HEK293 (cell line): ENCODE measurements around the gene RIPOR3.

Experiments used
- BCL11B ChIP-seq: fragments of 450-650 bp; formaldehyde crosslinking; IDR thresholded peaks from 2 replicates; pipeline ENCODE4 v1.5.1; 2016; ENCODE audit warnings: low read depth, missing biosample characterization, missing genetic modification characterization
- CTCF ChIP-seq: fragments of 450-650 bp; formaldehyde crosslinking; IDR thresholded peaks from 2 replicates; pipeline ENCODE4 v1.5.1; 2016; ENCODE audit warnings: missing biosample characterization, missing genetic modification characterization
- FEZF1 ChIP-seq: fragments of 450-650 bp; formaldehyde crosslinking; IDR thresholded peaks from 2 replicates; pipeline ENCODE4 v1.5.1; 2016; ENCODE audit warnings: missing biosample characterization, missing genetic modification characterization
- SCRT1 ChIP-seq: fragments of 450-650 bp; formaldehyde crosslinking; IDR thresholded peaks from 2 replicates; pipeline ENCODE4 v1.5.1; 2016; ENCODE audit warnings: missing biosample characterization, missing genetic modification characterization, borderline replicate concordance
- YY2 ChIP-seq: fragments of 450-650 bp; formaldehyde crosslinking; IDR thresholded peaks from 2 replicates; pipeline ENCODE4 v1.5.1; 2016; ENCODE audit warnings: missing biosample characterization, missing genetic modification characterization
- ZFP3 ChIP-seq: fragments of 450-650 bp; formaldehyde crosslinking; IDR thresholded peaks from 2 replicates; pipeline ENCODE4 v1.5.1; 2016; ENCODE audit warnings: low read depth, missing biosample characterization, missing genetic modification characterization
- ZNF133 ChIP-seq: fragments of 450-650 bp; formaldehyde crosslinking; IDR thresholded peaks from 2 replicates; pipeline ENCODE4 v1.5.1; 2016; ENCODE audit warnings: missing biosample characterization, missing genetic modification characterization
- ZNF138 ChIP-seq: fragments of 450-650 bp; formaldehyde crosslinking; IDR thresholded peaks from 2 replicates; pipeline ENCODE4 v1.5.1; 2016; ENCODE audit warnings: missing biosample characterization, missing genetic modification characterization, borderline replicate concordance
- ZNF140 ChIP-seq: fragments of 450-650 bp; formaldehyde crosslinking; IDR thresholded peaks from 2 replicates; pipeline ENCODE4 v1.5.1; 2016; ENCODE audit warnings: missing biosample characterization, missing genetic modification characterization
- ZNF175 ChIP-seq: fragments of 450-650 bp; formaldehyde crosslinking; IDR thresholded peaks from 2 replicates; pipeline ENCODE4 v1.5.1; 2016; ENCODE audit warnings: missing biosample characterization, missing genetic modification characterization
- ZNF24 ChIP-seq: fragments of 450-650 bp; formaldehyde crosslinking; IDR thresholded peaks from 2 replicates; pipeline ENCODE4 v1.5.1; 2016; ENCODE audit warnings: missing biosample characterization, missing genetic modification characterization
- ZNF280C ChIP-seq: fragments of 450-650 bp; formaldehyde crosslinking; IDR thresholded peaks from 2 replicates; pipeline ENCODE4 v1.5.1; 2016; ENCODE audit warnings: missing biosample characterization, missing genetic modification characterization
- ZNF292 ChIP-seq: fragments of 450-650 bp; formaldehyde crosslinking; IDR thresholded peaks from 2 replicates; pipeline ENCODE4 v1.5.1; 2016; ENCODE audit warnings: low read depth, missing biosample characterization, missing genetic modification characterization, borderline replicate concordance
- ZNF391 ChIP-seq: fragments of 450-650 bp; formaldehyde crosslinking; IDR thresholded peaks from 2 replicates; pipeline ENCODE4 v1.5.1; 2016; ENCODE audit warnings: low read depth, missing biosample characterization, missing genetic modification characterization, borderline replicate concordance
- ZNF423 ChIP-seq: fragments of 450-650 bp; formaldehyde crosslinking; IDR thresholded peaks from 2 replicates; pipeline ENCODE4 v1.5.1; 2016; ENCODE audit warnings: missing biosample characterization, missing genetic modification characterization
- ZNF449 ChIP-seq: fragments of 450-650 bp; formaldehyde crosslinking; IDR thresholded peaks from 2 replicates; pipeline ENCODE4 v1.5.1; 2017; ENCODE audit warnings: missing biosample characterization, mild to moderate bottlenecking, missing genetic modification characterization, moderate library complexity
- ZNF510 ChIP-seq: fragments of 450-650 bp; formaldehyde crosslinking; IDR thresholded peaks from 2 replicates; pipeline ENCODE4 v1.5.1; 2018; ENCODE audit warnings: mild to moderate bottlenecking, missing genetic modification characterization, missing biosample characterization; ENCODE audit not compliant: insufficient replicate concordance
- ZNF558 ChIP-seq: fragments of 450-650 bp; formaldehyde crosslinking; IDR thresholded peaks from 2 replicates; pipeline ENCODE4 v1.5.1; 2016; ENCODE audit warnings: missing biosample characterization, missing genetic modification characterization
- ZNF560 ChIP-seq: fragments of 450-650 bp; formaldehyde crosslinking; IDR thresholded peaks from 2 replicates; pipeline ENCODE4 v1.5.1; 2017; ENCODE audit warnings: missing biosample characterization, missing genetic modification characterization, borderline replicate concordance
- ZNF624 ChIP-seq: fragments of 450-650 bp; formaldehyde crosslinking; IDR thresholded peaks from 2 replicates; pipeline ENCODE4 v1.5.1; 2017; ENCODE audit warnings: missing biosample characterization, missing genetic modification characterization
- ZNF629 ChIP-seq: fragments of 450-650 bp; formaldehyde crosslinking; IDR thresholded peaks from 2 replicates; pipeline ENCODE4 v1.5.1; 2017; ENCODE audit warnings: missing biosample characterization, missing genetic modification characterization
- ZSCAN30 ChIP-seq: fragments of 450-650 bp; IDR thresholded peaks from 2 replicates; pipeline ENCODE4 v1.5.1; 2018; ENCODE audit warnings: missing biosample characterization, mild to moderate bottlenecking, missing genetic modification characterization, moderate library complexity
- TF ChIP-seq, protein P1 (sequence below): fragments of 450-650 bp; formaldehyde crosslinking; IDR thresholded peaks from 2 replicates; pipeline ENCODE4 v1.5.1; 2017; ENCODE audit warnings: missing biosample characterization, missing genetic modification characterization
- TF ChIP-seq, protein P2 (sequence below): fragments of 450-650 bp; formaldehyde crosslinking; IDR thresholded peaks from 2 replicates; pipeline ENCODE4 v1.5.1; 2017; ENCODE audit warnings: missing biosample characterization, missing genetic modification characterization
- TF ChIP-seq, protein P3 (sequence below): fragments of 450-650 bp; formaldehyde crosslinking; IDR thresholded peaks from 2 replicates; pipeline ENCODE4 v1.5.1; 2017; ENCODE audit warnings: missing biosample characterization, missing genetic modification characterization
- TF ChIP-seq, protein P4 (sequence below): fragments of 450-650 bp; formaldehyde crosslinking; IDR thresholded peaks from 2 replicates; pipeline ENCODE4 v1.5.1; 2016; ENCODE audit warnings: missing biosample characterization, missing genetic modification characterization, low read depth

RIPOR3 gene

GRCh38 chr20:50731055-50731929 lies 40.0 kb upstream of the RIPOR3 start, which contains the start of gene PARD6B (continued):
- TF ChIP-seq ZFP3 (tag by site-specific recombination): no peak
- TF ChIP-seq ZNF140 (tag by site-specific recombination): no peak
- TF ChIP-seq, protein P1, sequence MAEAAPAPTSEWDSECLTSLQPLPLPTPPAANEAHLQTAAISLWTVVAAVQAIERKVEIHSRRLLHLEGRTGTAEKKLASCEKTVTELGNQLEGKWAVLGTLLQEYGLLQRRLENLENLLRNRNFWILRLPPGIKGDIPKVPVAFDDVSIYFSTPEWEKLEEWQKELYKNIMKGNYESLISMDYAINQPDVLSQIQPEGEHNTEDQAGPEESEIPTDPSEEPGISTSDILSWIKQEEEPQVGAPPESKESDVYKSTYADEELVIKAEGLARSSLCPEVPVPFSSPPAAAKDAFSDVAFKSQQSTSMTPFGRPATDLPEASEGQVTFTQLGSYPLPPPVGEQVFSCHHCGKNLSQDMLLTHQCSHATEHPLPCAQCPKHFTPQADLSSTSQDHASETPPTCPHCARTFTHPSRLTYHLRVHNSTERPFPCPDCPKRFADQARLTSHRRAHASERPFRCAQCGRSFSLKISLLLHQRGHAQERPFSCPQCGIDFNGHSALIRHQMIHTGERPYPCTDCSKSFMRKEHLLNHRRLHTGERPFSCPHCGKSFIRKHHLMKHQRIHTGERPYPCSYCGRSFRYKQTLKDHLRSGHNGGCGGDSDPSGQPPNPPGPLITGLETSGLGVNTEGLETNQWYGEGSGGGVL (tag by site-specific recombination): peak; percentile 68
- no peak for TF ChIP-seq ZNF280C (tag by site-specific recombination)
- TF ChIP-seq BCL11B (tag by site-specific recombination): no peak
- TF ChIP-seq ZNF510: no peak
- TF ChIP-seq, protein P2, sequence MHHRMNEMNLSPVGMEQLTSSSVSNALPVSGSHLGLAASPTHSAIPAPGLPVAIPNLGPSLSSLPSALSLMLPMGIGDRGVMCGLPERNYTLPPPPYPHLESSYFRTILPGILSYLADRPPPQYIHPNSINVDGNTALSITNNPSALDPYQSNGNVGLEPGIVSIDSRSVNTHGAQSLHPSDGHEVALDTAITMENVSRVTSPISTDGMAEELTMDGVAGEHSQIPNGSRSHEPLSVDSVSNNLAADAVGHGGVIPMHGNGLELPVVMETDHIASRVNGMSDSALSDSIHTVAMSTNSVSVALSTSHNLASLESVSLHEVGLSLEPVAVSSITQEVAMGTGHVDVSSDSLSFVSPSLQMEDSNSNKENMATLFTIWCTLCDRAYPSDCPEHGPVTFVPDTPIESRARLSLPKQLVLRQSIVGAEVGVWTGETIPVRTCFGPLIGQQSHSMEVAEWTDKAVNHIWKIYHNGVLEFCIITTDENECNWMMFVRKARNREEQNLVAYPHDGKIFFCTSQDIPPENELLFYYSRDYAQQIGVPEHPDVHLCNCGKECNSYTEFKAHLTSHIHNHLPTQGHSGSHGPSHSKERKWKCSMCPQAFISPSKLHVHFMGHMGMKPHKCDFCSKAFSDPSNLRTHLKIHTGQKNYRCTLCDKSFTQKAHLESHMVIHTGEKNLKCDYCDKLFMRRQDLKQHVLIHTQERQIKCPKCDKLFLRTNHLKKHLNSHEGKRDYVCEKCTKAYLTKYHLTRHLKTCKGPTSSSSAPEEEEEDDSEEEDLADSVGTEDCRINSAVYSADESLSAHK (tag by site-specific recombination): no peak
- no peak for TF ChIP-seq ZNF558
- TF ChIP-seq ZSCAN30: peak; percentile 87; the same call in 1 of the 2 replicates
- TF ChIP-seq ZNF629 (tag by site-specific recombination): no peak; the same call in 1 of the 2 replicates
- TF ChIP-seq FEZF1 (tag by site-specific recombination): no peak
- no peak for TF ChIP-seq ZNF175 (tag by site-specific recombination)
- no peak for TF ChIP-seq ZNF624 (tag by site-specific recombination)
- no peak for TF ChIP-seq YY2 (tag by site-specific recombination)
- TF ChIP-seq ZNF138: no peak
- no peak for TF ChIP-seq SCRT1
- TF ChIP-seq ZNF292 (tag by site-specific recombination): no peak
- TF ChIP-seq, protein P3, sequence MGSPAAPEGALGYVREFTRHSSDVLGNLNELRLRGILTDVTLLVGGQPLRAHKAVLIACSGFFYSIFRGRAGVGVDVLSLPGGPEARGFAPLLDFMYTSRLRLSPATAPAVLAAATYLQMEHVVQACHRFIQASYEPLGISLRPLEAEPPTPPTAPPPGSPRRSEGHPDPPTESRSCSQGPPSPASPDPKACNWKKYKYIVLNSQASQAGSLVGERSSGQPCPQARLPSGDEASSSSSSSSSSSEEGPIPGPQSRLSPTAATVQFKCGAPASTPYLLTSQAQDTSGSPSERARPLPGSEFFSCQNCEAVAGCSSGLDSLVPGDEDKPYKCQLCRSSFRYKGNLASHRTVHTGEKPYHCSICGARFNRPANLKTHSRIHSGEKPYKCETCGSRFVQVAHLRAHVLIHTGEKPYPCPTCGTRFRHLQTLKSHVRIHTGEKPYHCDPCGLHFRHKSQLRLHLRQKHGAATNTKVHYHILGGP (tag by site-specific recombination): no peak
- TF ChIP-seq ZNF391 (tag by site-specific recombination): 0 out of 2 replicates have a peak, but pooled peaks have one; percentile 71
- TF ChIP-seq CTCF (tag by site-specific recombination): no peak
- no peak for TF ChIP-seq ZNF560 (tag by site-specific recombination)
- TF ChIP-seq ZNF449: peak; percentile 23; the same call in 1 of the 2 replicates
- TF ChIP-seq ZNF24 (tag by site-specific recombination): no peak
- no peak for TF ChIP-seq ZNF423 (tag by site-specific recombination)
- no peak for TF ChIP-seq ZNF133 (tag by site-specific recombination)
- TF ChIP-seq, protein P4, sequence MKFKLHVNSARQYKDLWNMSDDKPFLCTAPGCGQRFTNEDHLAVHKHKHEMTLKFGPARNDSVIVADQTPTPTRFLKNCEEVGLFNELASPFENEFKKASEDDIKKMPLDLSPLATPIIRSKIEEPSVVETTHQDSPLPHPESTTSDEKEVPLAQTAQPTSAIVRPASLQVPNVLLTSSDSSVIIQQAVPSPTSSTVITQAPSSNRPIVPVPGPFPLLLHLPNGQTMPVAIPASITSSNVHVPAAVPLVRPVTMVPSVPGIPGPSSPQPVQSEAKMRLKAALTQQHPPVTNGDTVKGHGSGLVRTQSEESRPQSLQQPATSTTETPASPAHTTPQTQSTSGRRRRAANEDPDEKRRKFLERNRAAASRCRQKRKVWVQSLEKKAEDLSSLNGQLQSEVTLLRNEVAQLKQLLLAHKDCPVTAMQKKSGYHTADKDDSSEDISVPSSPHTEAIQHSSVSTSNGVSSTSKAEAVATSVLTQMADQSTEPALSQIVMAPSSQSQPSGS (tag by site-specific recombination): no peak
